GM19193 (cell line): ENCODE results near the gene CNBP.

Source experiments
- POLR2A ChIP-seq: IDR thresholded peaks from 4 replicates; pipeline ENCODE4 v1.6.1; 2011; ENCODE audit not compliant: insufficient read depth, insufficient read length; ENCODE audit errors: extremely low read depth

Gene CNBP

DNA sequence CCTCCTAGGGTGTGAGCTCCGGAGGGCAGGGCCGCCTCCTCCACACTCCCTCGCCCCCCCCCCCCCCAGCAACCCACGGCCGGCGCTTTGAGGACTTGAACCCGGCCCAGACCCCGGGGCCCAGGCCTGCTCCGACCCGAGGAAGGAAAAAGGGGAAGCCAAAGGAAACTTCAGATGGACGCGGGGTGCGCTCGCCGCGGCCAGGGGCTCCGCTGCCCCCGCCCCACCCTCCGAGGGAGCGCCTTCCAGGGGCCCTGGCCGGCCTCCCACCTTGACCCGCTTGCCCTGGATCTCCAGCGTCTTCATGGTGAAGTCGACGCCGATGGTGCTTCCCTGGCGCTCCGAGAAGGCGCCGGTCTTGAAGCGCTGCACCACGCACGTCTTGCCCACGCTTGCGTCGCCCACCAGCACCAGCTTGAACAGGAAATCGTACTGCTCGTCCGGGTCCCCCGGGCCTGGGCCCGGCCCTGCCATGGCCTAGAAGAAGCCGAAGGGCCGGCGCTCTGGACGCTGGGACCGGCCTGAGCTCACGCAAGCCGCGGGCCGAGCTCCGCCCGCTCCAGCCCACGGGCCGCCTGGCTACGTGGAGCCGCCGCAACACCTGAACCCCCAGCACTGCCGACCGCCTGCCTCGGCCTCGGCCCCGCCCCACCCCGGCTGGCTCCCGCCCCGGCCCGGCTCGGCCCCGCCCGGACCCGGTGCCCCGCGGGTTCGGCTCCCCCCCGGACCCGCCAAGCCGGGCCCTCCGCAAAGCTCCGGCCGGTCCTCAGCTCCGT, 62.5 kb downstream of the CNBP start:
- TF ChIP-seq POLR2A = peak; percentile 43

- TF ChIP-seq POLR2A = peak; percentile 77
These were observed 63.3 kb downstream of the CNBP start for GRCh38 chr3:129120254-129121004.

DNA sequence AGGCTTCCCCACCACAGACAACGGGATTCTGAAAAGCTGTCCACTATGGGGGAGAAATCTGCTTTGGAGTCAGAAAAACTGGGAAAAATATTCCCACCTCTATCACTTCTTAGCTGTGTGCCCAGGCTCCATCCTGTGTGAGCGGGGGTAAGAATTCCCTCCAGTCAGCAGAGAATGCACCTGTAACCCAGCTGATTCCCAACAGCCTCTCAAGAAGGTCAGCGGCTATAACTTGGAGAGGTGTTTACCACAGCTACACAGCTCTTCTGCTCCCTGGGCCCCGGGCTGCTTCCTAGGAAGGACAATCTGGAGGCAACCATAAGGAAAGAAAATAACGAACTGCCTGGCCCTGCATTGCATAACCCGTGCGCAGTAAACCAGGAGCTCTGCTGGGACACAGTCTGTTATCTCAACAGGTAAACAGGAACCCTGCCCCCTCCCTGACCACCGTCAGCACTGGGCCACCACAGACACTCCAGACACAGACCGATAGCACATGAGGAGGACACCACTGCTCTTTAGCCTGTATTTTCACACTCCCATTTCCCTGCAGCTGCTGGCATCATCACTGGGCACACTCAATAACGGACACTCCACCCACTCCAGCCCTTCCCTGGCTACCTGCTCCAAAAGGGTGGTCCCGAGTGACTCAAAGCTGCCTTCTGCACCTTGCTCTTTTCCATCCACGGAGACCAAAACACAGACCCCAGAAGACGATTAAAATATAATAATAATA, 64.2 kb downstream of the CNBP start:
- no peak for TF ChIP-seq POLR2A

- no peak for TF ChIP-seq POLR2A
These were observed 65.0 kb downstream of the CNBP start for GRCh38 chr3:129118745-129119144.
